ENCODE results near the gene OCA2. TPM values are rescaled to one million over a fixed set of nuclear protein-coding genes. Genes with fewer than 3 reads are reported as not detected.

OCA2 gene
- total and polyA plus RNA-seq, 12 donors = 0.13 to 0.44 (median 0.23) TPM; not detected in 7

DNA sequence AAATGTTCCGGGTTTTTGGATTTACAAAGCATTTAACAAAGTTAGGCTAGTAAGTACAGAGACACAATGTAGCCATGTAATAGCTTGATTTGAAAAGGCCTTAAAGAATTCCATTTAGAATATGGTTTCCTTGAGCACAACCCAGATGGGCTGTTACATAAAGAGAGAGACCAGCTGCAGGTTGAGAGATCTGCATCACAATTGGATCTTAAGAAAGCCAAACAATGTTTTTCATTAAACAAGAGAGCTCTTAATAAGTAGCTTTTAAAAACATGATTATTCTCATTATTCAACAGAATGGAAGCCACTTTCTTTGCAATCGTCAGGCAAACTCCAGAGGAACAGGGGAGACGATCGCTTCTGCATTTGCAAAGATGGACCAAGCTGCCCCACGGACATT lies 300.3 kb downstream of the OCA2 start:
- Histone ChIP-seq H3K4me3 (no peak overlapping the region), H3K9me3 (replicated peaks in 1 of 3) (no peaks in the 10 kb centered on the region), H3K4me1 (replicated peaks in 1 of 2) (no peaks in the 10 kb centered on the region), H3K36me3 (replicated peaks in 1 of 2) (no peaks in the 10 kb centered on the region), H3K27me3 (no peaks in the 10 kb centered on the region), H3K27ac (no peak overlapping the region)
- TF ChIP-seq CTCF (IDR thresholded peaks at IDR 0.05) (no peak), POLR2A (IDR thresholded peaks at IDR 0.05) (no peak)
- 74 to 86% (median 81%) methylated on average over 5 of the region's 5 CpGs for WGBS, 4 donors
- intact Hi-C loops (cut with DNase I) = no loop called here
- no peak for DNase-seq

DNA sequence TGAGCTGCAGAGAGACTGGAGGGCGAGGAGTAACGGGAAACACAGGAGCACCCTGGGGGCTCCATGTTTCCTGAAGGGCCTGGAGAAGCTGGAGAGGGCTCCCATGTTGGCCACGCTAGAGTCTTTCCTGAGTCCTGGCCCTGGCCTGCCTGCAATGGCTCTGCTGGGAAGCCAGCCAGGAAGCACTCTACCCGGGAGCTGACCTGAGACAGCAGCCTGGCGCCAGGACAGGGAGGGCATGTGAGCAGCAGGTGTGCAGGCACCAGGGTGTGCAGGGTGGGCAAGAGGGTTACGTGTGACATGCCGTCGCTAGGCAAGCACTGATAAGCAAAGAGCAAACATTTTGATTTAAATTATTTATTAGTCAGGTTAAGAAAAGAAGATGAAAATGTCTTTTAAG lies 301.4 kb downstream of the OCA2 start:
- Histone ChIP-seq H3K27ac (no peak overlapping the region), H3K36me3 (replicated peaks in 1 of 2) (no peaks in the 10 kb centered on the region), H3K9me3 (replicated peaks in 1 of 3) (no peaks in the 10 kb centered on the region), H3K4me3 (no peak overlapping the region), H3K27me3 (no peaks in the 10 kb centered on the region), H3K4me1 (replicated peaks in 1 of 2) (no peaks in the 10 kb centered on the region)
- intact Hi-C loops (cut with DNase I) = no loop called here
- DNase-seq = no peak
- TF ChIP-seq POLR2A (IDR thresholded peaks at IDR 0.05) = no peak
- TF ChIP-seq CTCF (IDR thresholded peaks at IDR 0.05) = no peak
- 63 to 84% (median 71%) methylated on average over 7 to 8 of the region's 8 CpGs for WGBS, 4 donors

DNA sequence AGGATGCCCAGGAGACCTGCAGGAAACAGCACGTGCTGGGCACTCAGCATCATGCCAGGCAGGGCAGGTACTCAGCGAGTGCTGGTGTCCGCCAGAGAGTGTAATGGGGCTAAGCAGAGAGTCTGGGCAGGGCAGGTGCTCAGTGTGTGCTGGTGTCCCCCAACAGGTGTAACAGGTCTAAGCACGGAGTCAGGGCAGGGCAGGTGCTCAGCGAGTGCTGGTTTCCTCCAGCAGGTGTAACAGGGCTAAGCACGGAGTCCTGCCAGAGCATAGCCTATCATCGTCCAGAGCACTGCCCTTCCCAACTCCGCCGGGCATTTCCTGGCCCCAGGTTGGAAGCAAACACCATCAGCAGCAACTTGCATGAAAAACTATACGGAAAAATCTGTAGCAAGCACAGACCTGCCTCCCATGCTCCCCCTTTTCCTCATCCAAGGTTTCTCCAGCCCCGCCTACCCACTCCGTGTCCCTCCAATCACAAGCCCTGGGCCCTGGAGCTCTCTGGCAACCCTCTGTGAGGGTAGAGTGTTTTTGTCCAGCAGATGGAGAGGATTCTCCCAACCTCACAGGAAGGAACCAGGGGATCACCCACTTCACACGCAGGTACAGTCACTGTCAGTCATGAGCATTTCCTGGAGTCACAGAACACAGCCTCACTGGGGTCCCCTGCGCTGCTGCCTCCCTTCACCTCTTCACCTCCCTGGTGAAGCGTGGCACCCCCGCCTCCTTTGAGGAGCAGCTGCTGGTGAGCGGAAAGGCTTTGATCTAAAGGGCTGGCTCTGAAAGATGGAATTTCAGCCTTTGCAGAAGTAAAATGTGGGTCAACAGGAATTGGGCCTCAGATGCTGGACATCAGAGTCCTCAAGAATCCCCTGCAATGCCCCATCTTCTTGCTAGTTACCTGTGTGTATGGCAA lies 302.5 kb downstream of the OCA2 start:
- WGBS, 4 donors = 77 to 82% (median 79%) methylated on average over 13 to 17 of the region's 17 CpGs
- TF ChIP-seq CTCF (IDR thresholded peaks at IDR 0.05) (no peak), POLR2A (IDR thresholded peaks at IDR 0.05) (no peak)
- intact Hi-C loops (cut with DNase I) = no loop called here

DNA sequence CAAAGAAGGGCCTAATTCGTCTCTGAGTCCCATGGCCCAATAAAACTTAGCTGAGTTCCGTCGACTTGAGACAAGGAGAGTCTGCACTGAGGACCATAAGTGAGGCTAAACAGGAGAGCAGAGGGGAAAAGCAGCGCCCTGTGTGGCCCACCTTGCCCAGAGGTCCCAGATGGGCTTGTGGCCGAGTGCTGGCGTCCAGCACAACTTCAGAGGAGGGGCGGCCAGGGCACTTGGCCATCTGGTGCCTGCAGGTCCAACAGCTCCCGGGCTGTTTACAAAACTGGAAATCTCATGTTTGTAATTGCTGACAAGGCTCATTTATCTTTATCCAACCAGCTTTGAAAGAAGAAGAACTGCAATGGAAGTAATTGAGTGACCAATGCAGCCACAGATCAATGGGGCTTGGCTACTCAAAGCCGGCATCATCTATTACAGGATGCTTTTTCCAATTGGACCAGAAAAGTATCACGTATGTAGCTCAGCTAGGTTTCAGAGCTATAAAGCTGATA lies 306.3 kb downstream of the OCA2 start:
- Histone ChIP-seq H3K36me3 (replicated peaks in 1 of 2) (no peaks in the 10 kb centered on the region), H3K4me1 (replicated peaks in 1 of 2) (no peaks in the 10 kb centered on the region), H3K27me3 (peaks cover 3% of the 10 kb centered on the region), H3K9me3 (replicated peaks in 1 of 3) (no peaks in the 10 kb centered on the region), H3K27ac (no peak overlapping the region), H3K4me3 (no peak overlapping the region)
- intact Hi-C loops (cut with DNase I) = no loop called here
- DNase-seq = no peak
- TF ChIP-seq POLR2A (IDR thresholded peaks at IDR 0.05) (no peak), CTCF (IDR thresholded peaks at IDR 0.05) (no peak)
- WGBS, 4 donors = 74 to 87% (median 80%) methylated on average over 6 to 10 of the region's 10 CpGs

More for the DNA sequence above, 302.5 kb downstream of the OCA2 start:
- peaks cover 3% of the 10 kb centered on the region for H3K27me3 ChIP-seq
- H3K4me1 ChIP-seq (replicated peaks in 1 of 2) = no peaks in the 10 kb centered on the region
- no peak for DNase-seq
- no peaks in the 10 kb centered on the region for H3K36me3 ChIP-seq (replicated peaks in 1 of 2)
- H3K9me3 ChIP-seq (replicated peaks in 1 of 3) = no peaks in the 10 kb centered on the region
- H3K27ac ChIP-seq = no peak overlapping the region
- no peak overlapping the region for H3K4me3 ChIP-seq
